Measurements from ENCODE around the gene GRIK3.
"Not testable (repeated sequence)": the region's sequence is repeated elsewhere in the genome, so short reads cannot be mapped to it uniquely, and the experiment has no call there.

GRIK3 gene

GRCh38 chr1:36927826-36928225, 106.5 kb downstream of the GRIK3 start:
- Histone ChIP-seq H3K4me1 (ENCODE audit: control insufficient read depth in 1 of 2, insufficient read depth in 2 of 2, low read length in 2 of 2) (no peaks in the 10 kb centered on the region), H3K9ac (ENCODE audit: low read depth in 1 of 2, low read length in 2 of 2) (no peak overlapping the region), H3K36me3 (ENCODE audit: control insufficient read depth in 1 of 2, insufficient read depth in 2 of 2, low read length in 2 of 2) (no peaks in the 10 kb centered on the region), H3K9me3 (ENCODE audit: control insufficient read depth in 1 of 2, low read length in 2 of 2) (no peaks in the 10 kb centered on the region), H3K27ac (ENCODE audit: low read depth, low read length) (no peak overlapping the region), H3K27me3 (ENCODE audit: control insufficient read depth in 1 of 2, insufficient read depth in 2 of 2, low read length in 2 of 2) (no peaks in the 10 kb centered on the region), H3K4me3 (ENCODE audit: low read depth in 1 of 2, low read length in 2 of 2) (no peak overlapping the region)

- H3K4me1 ChIP-seq (ENCODE audit: control insufficient read depth in 1 of 2, insufficient read depth in 2 of 2, low read length in 2 of 2), result no peaks in the 10 kb centered on the region
- peaks cover 0 to 5% of the 10 kb centered on the region in 2 donors for H3K27me3 ChIP-seq (ENCODE audit: control insufficient read depth in 1 of 2, insufficient read depth in 2 of 2, low read length in 2 of 2)
- H3K36me3 ChIP-seq (ENCODE audit: control insufficient read depth in 1 of 2, insufficient read depth in 2 of 2, low read length in 2 of 2), result no peaks in the 10 kb centered on the region
- H3K4me3 ChIP-seq (ENCODE audit: low read depth in 1 of 2, low read length in 2 of 2), result no peak overlapping the region
- no peak overlapping the region for H3K9ac ChIP-seq (ENCODE audit: low read depth in 1 of 2, low read length in 2 of 2)
- no peaks in the 10 kb centered on the region for H3K9me3 ChIP-seq (ENCODE audit: control insufficient read depth in 1 of 2, low read length in 2 of 2)
- H3K27ac ChIP-seq (ENCODE audit: low read depth, low read length), result no peak overlapping the region
Observed at GRCh38 chr1:36925251-36925650, 109.1 kb downstream of the GRIK3 start.

- Histone ChIP-seq H3K9ac (ENCODE audit: low read depth in 1 of 2, low read length in 2 of 2) (no peak overlapping the region), H3K27ac (ENCODE audit: low read depth, low read length) (no peak overlapping the region), H3K4me1 (ENCODE audit: control insufficient read depth in 1 of 2, insufficient read depth in 2 of 2, low read length in 2 of 2) (no peaks in the 10 kb centered on the region), H3K4me3 (ENCODE audit: low read depth in 1 of 2, low read length in 2 of 2) (no peak overlapping the region), H3K27me3 (ENCODE audit: control insufficient read depth in 1 of 2, insufficient read depth in 2 of 2, low read length in 2 of 2) (peaks cover 0 to 5% of the 10 kb centered on the region in 2 donors), H3K36me3 (ENCODE audit: control insufficient read depth in 1 of 2, insufficient read depth in 2 of 2, low read length in 2 of 2) (no peaks in the 10 kb centered on the region), H3K9me3 (ENCODE audit: control insufficient read depth in 1 of 2, low read length in 2 of 2) (no peaks in the 10 kb centered on the region)
Observed at GRCh38 chr1:36924282-36924811, 110.0 kb downstream of the GRIK3 start.

GRCh38 chr1:36922593-36923426, 111.5 kb downstream of the GRIK3 start:
- Histone ChIP-seq H3K36me3 (ENCODE audit: control insufficient read depth in 1 of 2, insufficient read depth in 2 of 2, low read length in 2 of 2) (no peaks in the 10 kb centered on the region), H3K4me1 (ENCODE audit: control insufficient read depth in 1 of 2, insufficient read depth in 2 of 2, low read length in 2 of 2) (no peaks in the 10 kb centered on the region), H3K27me3 (ENCODE audit: control insufficient read depth in 1 of 2, insufficient read depth in 2 of 2, low read length in 2 of 2) (peaks cover 0 to 5% of the 10 kb centered on the region in 2 donors), H3K4me3 (ENCODE audit: low read depth in 1 of 2, low read length in 2 of 2) (no peak overlapping the region), H3K27ac (ENCODE audit: low read depth, low read length) (no peak overlapping the region), H3K9ac (ENCODE audit: low read depth in 1 of 2, low read length in 2 of 2) (no peak overlapping the region), H3K9me3 (ENCODE audit: control insufficient read depth in 1 of 2, low read length in 2 of 2) (no peaks in the 10 kb centered on the region)

- Histone ChIP-seq H3K9me3 (ENCODE audit: control insufficient read depth in 1 of 2, low read length in 2 of 2) (no peaks in the 10 kb centered on the region), H3K27ac (ENCODE audit: low read depth, low read length) (no peak overlapping the region), H3K4me3 (ENCODE audit: low read depth in 1 of 2, low read length in 2 of 2) (no peak overlapping the region), H3K9ac (ENCODE audit: low read depth in 1 of 2, low read length in 2 of 2) (no peak overlapping the region), H3K27me3 (ENCODE audit: control insufficient read depth in 1 of 2, insufficient read depth in 2 of 2, low read length in 2 of 2) (peaks cover 0 to 5% of the 10 kb centered on the region in 2 donors), H3K4me1 (ENCODE audit: control insufficient read depth in 1 of 2, insufficient read depth in 2 of 2, low read length in 2 of 2) (no peaks in the 10 kb centered on the region), H3K36me3 (ENCODE audit: control insufficient read depth in 1 of 2, insufficient read depth in 2 of 2, low read length in 2 of 2) (no peaks in the 10 kb centered on the region)
Observed at GRCh38 chr1:36922071-36922470, 112.2 kb downstream of the GRIK3 start.

GRCh38 chr1:36920801-36921405, 113.4 kb downstream of the GRIK3 start:
- H3K4me3 ChIP-seq (ENCODE audit: low read depth in 1 of 2, low read length in 2 of 2), result no peak overlapping the region
- peaks cover 0 to 5% of the 10 kb centered on the region in 2 donors for H3K27me3 ChIP-seq (ENCODE audit: control insufficient read depth in 1 of 2, insufficient read depth in 2 of 2, low read length in 2 of 2)

GRCh38 chr1:36920371-36920770, 113.9 kb downstream of the GRIK3 start:
- no peak overlapping the region for H3K9ac ChIP-seq (ENCODE audit: low read depth in 1 of 2, low read length in 2 of 2)
- no peaks in the 10 kb centered on the region for H3K4me1 ChIP-seq (ENCODE audit: control insufficient read depth in 1 of 2, insufficient read depth in 2 of 2, low read length in 2 of 2)
- H3K9me3 ChIP-seq (ENCODE audit: control insufficient read depth in 1 of 2, low read length in 2 of 2), result no peaks in the 10 kb centered on the region
- H3K4me3 ChIP-seq (ENCODE audit: low read depth in 1 of 2, low read length in 2 of 2), result no peak overlapping the region
- no peaks in the 10 kb centered on the region for H3K36me3 ChIP-seq (ENCODE audit: control insufficient read depth in 1 of 2, insufficient read depth in 2 of 2, low read length in 2 of 2)
- peaks cover 0 to 5% of the 10 kb centered on the region in 2 donors for H3K27me3 ChIP-seq (ENCODE audit: control insufficient read depth in 1 of 2, insufficient read depth in 2 of 2, low read length in 2 of 2)
- no peak overlapping the region for H3K27ac ChIP-seq (ENCODE audit: low read depth, low read length)

More at GRCh38 chr1:36920801-36921405, 113.4 kb downstream of the GRIK3 start:
- Histone ChIP-seq H3K9me3 (ENCODE audit: control insufficient read depth in 1 of 2, low read length in 2 of 2) (no peaks in the 10 kb centered on the region), H3K4me1 (ENCODE audit: control insufficient read depth in 1 of 2, insufficient read depth in 2 of 2, low read length in 2 of 2) (no peaks in the 10 kb centered on the region), H3K27ac (ENCODE audit: low read depth, low read length) (no peak overlapping the region), H3K36me3 (ENCODE audit: control insufficient read depth in 1 of 2, insufficient read depth in 2 of 2, low read length in 2 of 2) (no peaks in the 10 kb centered on the region), H3K9ac (ENCODE audit: low read depth in 1 of 2, low read length in 2 of 2) (no peak overlapping the region)

GRCh38 chr1:36919491-36920145, 114.7 kb downstream of the GRIK3 start:
- H3K9ac ChIP-seq (ENCODE audit: low read depth in 1 of 2, low read length in 2 of 2), result no peak overlapping the region
- no peaks in the 10 kb centered on the region for H3K9me3 ChIP-seq (ENCODE audit: control insufficient read depth in 1 of 2, low read length in 2 of 2)
- no peaks in the 10 kb centered on the region for H3K4me1 ChIP-seq (ENCODE audit: control insufficient read depth in 1 of 2, insufficient read depth in 2 of 2, low read length in 2 of 2)
- no peak overlapping the region for H3K4me3 ChIP-seq (ENCODE audit: low read depth in 1 of 2, low read length in 2 of 2)
- no peaks in the 10 kb centered on the region for H3K36me3 ChIP-seq (ENCODE audit: control insufficient read depth in 1 of 2, insufficient read depth in 2 of 2, low read length in 2 of 2)
- H3K27me3 ChIP-seq (ENCODE audit: control insufficient read depth in 1 of 2, insufficient read depth in 2 of 2, low read length in 2 of 2), result peaks cover 0 to 5% of the 10 kb centered on the region in 2 donors
- H3K27ac ChIP-seq (ENCODE audit: low read depth, low read length), result no peak overlapping the region

- Histone ChIP-seq H3K9me3 (ENCODE audit: control insufficient read depth in 1 of 2, low read length in 2 of 2) (no peaks in the 10 kb centered on the region), H3K4me1 (ENCODE audit: control insufficient read depth in 1 of 2, insufficient read depth in 2 of 2, low read length in 2 of 2) (no peaks in the 10 kb centered on the region), H3K27me3 (ENCODE audit: control insufficient read depth in 1 of 2, insufficient read depth in 2 of 2, low read length in 2 of 2) (peaks cover 0 to 5% of the 10 kb centered on the region in 2 donors), H3K9ac (ENCODE audit: low read depth in 1 of 2, low read length in 2 of 2) (no peak overlapping the region), H3K36me3 (ENCODE audit: control insufficient read depth in 1 of 2, insufficient read depth in 2 of 2, low read length in 2 of 2) (no peaks in the 10 kb centered on the region), H3K4me3 (ENCODE audit: low read depth in 1 of 2, low read length in 2 of 2) (no peak overlapping the region), H3K27ac (ENCODE audit: low read depth, low read length) (no peak overlapping the region)
Observed at GRCh38 chr1:36918604-36919003, 115.7 kb downstream of the GRIK3 start.

GRCh38 chr1:36916542-36916941, 117.8 kb downstream of the GRIK3 start:
- not testable (repeated sequence) for H3K4me3 ChIP-seq (ENCODE audit: low read depth in 1 of 2, low read length in 2 of 2); H3K4me1 ChIP-seq (ENCODE audit: control insufficient read depth in 1 of 2, insufficient read depth in 2 of 2, low read length in 2 of 2); H3K27ac ChIP-seq (ENCODE audit: low read depth, low read length); H3K27me3 ChIP-seq (ENCODE audit: control insufficient read depth in 1 of 2, insufficient read depth in 2 of 2, low read length in 2 of 2); H3K36me3 ChIP-seq (ENCODE audit: control insufficient read depth in 1 of 2, insufficient read depth in 2 of 2, low read length in 2 of 2); H3K9ac ChIP-seq (ENCODE audit: low read depth in 1 of 2, low read length in 2 of 2); H3K9me3 ChIP-seq (ENCODE audit: control insufficient read depth in 1 of 2, low read length in 2 of 2)
